ENCODE data around the gene EYA2. TPM values are rescaled to one million over a fixed set of nuclear protein-coding genes. Genes with fewer than 3 reads are reported as not detected.

The EYA2 gene
- polyA plus RNA-seq, 3 donors, result 0.04 to 0.16 TPM; not detected in 1

DNA sequence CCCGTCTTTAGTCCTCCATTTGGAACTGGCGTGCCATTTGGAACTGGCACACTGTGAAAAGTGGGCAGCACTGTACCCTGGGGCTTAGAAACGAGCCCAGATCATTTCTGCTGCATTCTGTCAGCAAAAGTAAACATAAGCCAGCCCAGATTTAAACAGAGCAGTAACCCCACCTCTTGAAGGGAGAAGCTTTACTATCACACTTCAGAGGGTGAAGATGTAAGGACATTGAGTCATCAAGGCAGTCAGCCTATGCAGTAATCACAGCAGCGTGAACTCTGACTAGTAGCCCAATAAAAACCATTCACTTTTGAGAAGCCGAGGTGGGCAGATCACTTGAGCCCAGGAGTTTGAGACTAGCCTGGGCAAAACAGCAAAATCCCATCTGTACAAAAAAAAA lies 216.9 kb downstream of the EYA2 start:
- H3K27ac ChIP-seq (ENCODE audit: low read depth in 1 of 2, low read length in 2 of 2), result no peak overlapping the region
- H3K4me2 ChIP-seq (replicated peaks; ENCODE audit: extremely low read depth, low read length, poor library complexity, severe bottlenecking), result no peak overlapping the region
- intact Hi-C loops (cut with micrococcal nuclease), result loop anchor here in 1 of 2 donors (5.0 kb wide), 1 partner anchor 36 kb away; no protein-coding TSS in a partner anchor
- Mint-ChIP-seq H3K4me1 (peaks cover 9% of the 10 kb centered on the region), H3K4me3 (no peak overlapping the region), H3K27ac (peak overlapping the region in 1 of 7 donors; percentile 34), H3K27me3 (ENCODE audit: low read depth in 3 of 3) (peaks cover 6 to 25% (median 14%) of the 10 kb centered on the region in 3 donors), H3K36me3 (no peaks in the 10 kb centered on the region), H3K9me3 (peaks cover 11 to 35% (median 26%) of the 10 kb centered on the region in 7 donors)
- DNase-seq, result no peak
- peaks cover 14 to 32% of the 10 kb centered on the region in 2 donors for H3K9me3 ChIP-seq (replicated peaks in 1 of 2; ENCODE audit: control insufficient read depth in 1 of 2, insufficient read depth in 1 of 2, low read length in 2 of 2)
- peaks cover 8 to 12% of the 10 kb centered on the region in 2 donors for H3K4me1 ChIP-seq (ENCODE audit: control insufficient read depth in 1 of 2, insufficient read depth in 2 of 2, low read length in 2 of 2)
- H3K36me3 ChIP-seq (replicated peaks in 1 of 2; ENCODE audit: control insufficient read depth in 1 of 2, insufficient read depth in 2 of 2, low read length in 2 of 2), result no peaks in the 10 kb centered on the region
- TF ChIP-seq, protein P1, sequence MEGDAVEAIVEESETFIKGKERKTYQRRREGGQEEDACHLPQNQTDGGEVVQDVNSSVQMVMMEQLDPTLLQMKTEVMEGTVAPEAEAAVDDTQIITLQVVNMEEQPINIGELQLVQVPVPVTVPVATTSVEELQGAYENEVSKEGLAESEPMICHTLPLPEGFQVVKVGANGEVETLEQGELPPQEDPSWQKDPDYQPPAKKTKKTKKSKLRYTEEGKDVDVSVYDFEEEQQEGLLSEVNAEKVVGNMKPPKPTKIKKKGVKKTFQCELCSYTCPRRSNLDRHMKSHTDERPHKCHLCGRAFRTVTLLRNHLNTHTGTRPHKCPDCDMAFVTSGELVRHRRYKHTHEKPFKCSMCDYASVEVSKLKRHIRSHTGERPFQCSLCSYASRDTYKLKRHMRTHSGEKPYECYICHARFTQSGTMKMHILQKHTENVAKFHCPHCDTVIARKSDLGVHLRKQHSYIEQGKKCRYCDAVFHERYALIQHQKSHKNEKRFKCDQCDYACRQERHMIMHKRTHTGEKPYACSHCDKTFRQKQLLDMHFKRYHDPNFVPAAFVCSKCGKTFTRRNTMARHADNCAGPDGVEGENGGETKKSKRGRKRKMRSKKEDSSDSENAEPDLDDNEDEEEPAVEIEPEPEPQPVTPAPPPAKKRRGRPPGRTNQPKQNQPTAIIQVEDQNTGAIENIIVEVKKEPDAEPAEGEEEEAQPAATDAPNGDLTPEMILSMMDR (IDR thresholded peaks at IDR 0.05), result no peak
- H4K20me1 ChIP-seq (ENCODE audit: insufficient read depth, low read length), result no peaks in the 10 kb centered on the region
- no peaks in the 10 kb centered on the region for H3K27me3 ChIP-seq (ENCODE audit: control insufficient read depth in 2 of 2, insufficient read depth in 2 of 2, low read length in 2 of 2)
- 87% methylated on average over 4 of the region's 5 CpGs for WGBS (ENCODE audit: insufficient coverage)
- no peak overlapping the region for H2AFZ ChIP-seq (ENCODE audit: insufficient read depth, low read depth, low read length, poor library complexity, severe bottlenecking)
- H3K4me3 ChIP-seq (replicated peaks in 1 of 3; ENCODE audit: low read depth in 2 of 3, low read length in 3 of 3), result no peak overlapping the region
- no peak overlapping the region for H3K9ac ChIP-seq (ENCODE audit: insufficient read depth, low read length, poor library complexity, severe bottlenecking)
- no peaks in the 10 kb centered on the region for H3K79me2 ChIP-seq (ENCODE audit: insufficient read depth, low read length)

DNA sequence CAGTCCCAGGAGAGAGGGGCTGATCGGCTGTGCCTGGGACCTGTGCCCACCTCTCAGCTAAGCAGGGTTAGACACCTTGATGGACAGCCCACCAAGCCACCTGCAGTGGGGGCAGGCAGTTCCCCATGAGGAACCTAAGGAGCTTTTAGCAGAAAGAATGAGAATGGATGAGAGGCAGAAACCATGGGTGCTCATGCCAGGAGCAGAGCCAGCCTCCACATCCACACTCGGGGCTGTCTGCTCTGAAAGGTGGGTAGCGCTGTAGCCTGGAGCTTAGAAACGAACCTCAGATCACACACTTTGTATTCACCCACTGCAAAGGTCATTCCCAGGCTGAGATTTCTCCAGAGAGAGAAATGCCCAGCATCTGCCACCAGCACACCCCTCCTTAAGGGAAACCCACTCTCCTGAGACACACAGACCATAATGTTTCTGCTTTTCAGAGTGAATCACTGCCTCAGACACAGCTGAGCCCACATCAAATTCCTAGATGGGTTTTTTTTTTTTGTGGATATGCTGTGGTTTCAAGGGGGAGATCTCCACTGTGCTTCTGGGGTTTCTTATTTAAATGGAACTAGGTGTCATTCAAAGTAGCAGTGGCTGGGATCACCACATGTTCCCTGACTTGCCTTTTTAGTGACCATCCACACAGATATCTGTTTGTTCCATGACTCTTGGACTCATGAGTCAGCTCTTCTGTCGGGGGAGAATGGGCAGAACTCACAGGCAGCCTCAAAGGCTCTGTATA lies 218.9 kb downstream of the EYA2 start:
- H3K9me3 Mint-ChIP-seq, result peaks cover 6 to 26% (median 21%) of the 10 kb centered on the region in 7 donors
- peaks cover 15 to 33% (median 30%) of the 10 kb centered on the region in 3 donors for H3K27me3 Mint-ChIP-seq (ENCODE audit: low read depth in 3 of 3)
- H3K4me3 Mint-ChIP-seq, result no peak overlapping the region
- Histone ChIP-seq H3K9me3 (replicated peaks in 1 of 2; ENCODE audit: control insufficient read depth in 1 of 2, insufficient read depth in 1 of 2, low read length in 2 of 2) (peaks cover 14 to 25% of the 10 kb centered on the region in 2 donors), H3K4me1 (ENCODE audit: control insufficient read depth in 1 of 2, insufficient read depth in 2 of 2, low read length in 2 of 2) (peaks cover 6 to 9% of the 10 kb centered on the region in 2 donors), H3K79me2 (ENCODE audit: insufficient read depth, low read length) (no peaks in the 10 kb centered on the region), H3K27me3 (ENCODE audit: control insufficient read depth in 2 of 2, insufficient read depth in 2 of 2, low read length in 2 of 2) (peaks cover 0 to 3% of the 10 kb centered on the region in 2 donors), H4K20me1 (ENCODE audit: insufficient read depth, low read length) (no peaks in the 10 kb centered on the region), H3K36me3 (replicated peaks in 1 of 2; ENCODE audit: control insufficient read depth in 1 of 2, insufficient read depth in 2 of 2, low read length in 2 of 2) (no peaks in the 10 kb centered on the region), H2AFZ (ENCODE audit: insufficient read depth, low read depth, low read length, poor library complexity, severe bottlenecking) (no peak overlapping the region), H3K27ac (ENCODE audit: low read depth in 1 of 2, low read length in 2 of 2) (no peak overlapping the region), H3K4me3 (replicated peaks in 1 of 3; ENCODE audit: low read depth in 2 of 3, low read length in 3 of 3) (no peak overlapping the region), H3K4me2 (replicated peaks; ENCODE audit: extremely low read depth, low read length, poor library complexity, severe bottlenecking) (no peak overlapping the region), H3K9ac (ENCODE audit: insufficient read depth, low read length, poor library complexity, severe bottlenecking) (no peak overlapping the region)
- whole genome bisulfite sequencing (ENCODE audit: insufficient coverage), result 96% methylated on average over 2 of the region's 5 CpGs
- intact Hi-C loops (cut with micrococcal nuclease), result loop anchor here in 1 of 2 donors (5.0 kb wide), 1 partner anchor 34 kb away; no protein-coding TSS in a partner anchor
- peaks cover 10% of the 10 kb centered on the region for H3K4me1 Mint-ChIP-seq
- DNase-seq, result no peak
- TF ChIP-seq, protein P1 (IDR thresholded peaks at IDR 0.05), result no peak
- peak overlapping the region in 2 of 7 donors; percentile 50 to 56 for H3K27ac Mint-ChIP-seq
- H3K36me3 Mint-ChIP-seq, result no peaks in the 10 kb centered on the region

All from CD14-positive monocyte (primary cell).